Smooth muscle cell of the coronary artery (primary cell): ENCODE results near the gene JMJD1C. TPM values are rescaled to one million over a fixed set of nuclear protein-coding genes. Genes with fewer than 3 reads are reported as not detected.

Experiments used
- total RNA-seq: library from RNA; depleted of rRNA; stranded (reverse); fragments of >200 nt; gene quantifications from 2 replicates; pipeline ENCODE4 v1.2.3, GENCODE V29; 2014; ENCODE audit warnings: low replicate concordance

Gene JMJD1C
- 27.1 and 36.2 TPM in 2 replicates for total RNA-seq

GRCh38 chr10:63465293-63466143 lies at the start of gene JMJD1C:
Gene JMJD1C (minus strand): TSS chr10:63465977. CDS start chr10:63465662, 315 bp downstream.

DNA sequence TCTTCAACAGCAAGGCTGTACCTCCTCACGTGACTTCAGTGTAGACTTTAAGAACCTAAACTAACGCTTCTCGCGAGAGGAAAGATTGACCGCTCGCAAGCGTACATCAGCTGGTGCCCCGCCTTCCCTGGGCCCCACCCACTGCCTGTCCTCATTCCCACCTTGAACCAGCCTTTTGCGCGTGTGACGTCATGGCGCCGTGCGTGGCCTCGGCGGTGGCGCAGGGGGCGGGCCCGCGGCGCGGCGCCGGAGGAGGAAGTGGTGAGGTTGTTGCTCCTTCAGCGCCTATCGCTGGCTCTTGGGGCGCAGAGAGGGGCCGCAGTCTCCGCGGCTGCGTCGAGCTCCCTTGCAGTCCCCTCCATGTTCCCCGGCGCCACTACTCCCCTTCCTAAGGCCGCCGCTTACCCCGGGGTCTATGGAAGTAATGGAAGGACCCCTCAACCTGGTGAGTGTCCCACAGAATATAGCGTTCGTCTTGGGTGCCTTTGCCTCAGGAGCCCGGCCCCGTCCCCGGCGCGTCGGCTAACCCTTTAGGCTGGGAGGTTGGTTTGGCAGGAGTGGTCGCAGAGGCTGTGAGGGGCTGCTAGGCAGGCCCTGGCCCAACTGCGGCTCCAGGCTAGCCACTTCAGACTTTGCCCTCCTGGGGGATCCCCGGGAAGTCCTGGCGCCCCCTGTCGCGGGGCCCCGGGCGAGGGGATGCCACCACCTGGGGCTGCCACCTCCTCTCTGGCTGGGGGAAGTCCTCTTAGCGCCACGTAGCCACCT lies 332.5 kb downstream of the JMJD1C start, which contains the start of gene NRBF2:
TSS of gene NRBF2 (plus strand) at position 273 of the 765 bp plus-strand sequence. CDS start at position 416, 143 bp downstream.

Other genes starting within 250 kb of the JMJD1C start
- 28.1 and 33.5 TPM in 2 replicates for gene REEP3, start 55.4 kb upstream of the JMJD1C start, total RNA-seq